ENCODE data around the gene ABCB9. TPM values are rescaled to one million over a fixed set of nuclear protein-coding genes. Genes with fewer than 3 reads are reported as not detected.
A peak's percentile ranks its signal among the peaks of the same experiment; 100 is the strongest.

ABCB9 gene
- total RNA-seq, 1 experiment from 2014 or later = 4.6 TPM

- no peak overlapping the region for H4K8ac ChIP-seq (replicated peaks; ENCODE audit: insufficient read length, low read depth, low read length)
- no peak overlapping the region for H2BK5ac ChIP-seq (ENCODE audit: insufficient read length, low read length)
- no peaks in the 10 kb centered on the region for H3K9me3 Mint-ChIP-seq
- H4K20me1 ChIP-seq (ENCODE audit: control insufficient read depth, insufficient read depth, insufficient read length) = no peaks in the 10 kb centered on the region
- no peaks in the 10 kb centered on the region for H3K79me1 ChIP-seq (ENCODE audit: insufficient read depth, low read depth, low read length, poor library complexity, severe bottlenecking)
- no peak overlapping the region for H4K5ac ChIP-seq (ENCODE audit: insufficient read length, low read depth, low read length)
- no peak overlapping the region for H2BK120ac ChIP-seq (ENCODE audit: low read depth, low read length, poor library complexity, severe bottlenecking)
- no peaks in the 10 kb centered on the region for H3K4me1 ChIP-seq (ENCODE audit: insufficient read depth, low read length)
- peaks cover 23% of the 10 kb centered on the region for H3K27me3 Mint-ChIP-seq (ENCODE audit: low read depth)
- no peak overlapping the region for H3K4me3 Mint-ChIP-seq
- no peak overlapping the region for H3K23ac ChIP-seq (ENCODE audit: insufficient read length, low read depth, low read length)
- no CpG with 5 or more reads among the region's 8 CpGs for WGBS (ENCODE audit: extremely low coverage, insufficient read length, low lambda C conversion rate)
- no peak overlapping the region for H2AK5ac ChIP-seq (ENCODE audit: insufficient read length, low read length)
- H3K36me3 Mint-ChIP-seq (ENCODE audit: insufficient read depth in 1 of 3, low read depth in 3 of 3) = 0 out of 7 replicates have a peak, but pooled peaks cover 0 to 2% (median 0%) of the 10 kb centered on the region in 3 experiments
- H3K18ac ChIP-seq (ENCODE audit: insufficient read length, low read depth, low read length) = no peak overlapping the region
- H4K91ac ChIP-seq (ENCODE audit: insufficient read length, low read depth, low read length) = no peak overlapping the region
- H3K9ac ChIP-seq (ENCODE audit: extremely low read depth, insufficient read length, low read length) = no peak overlapping the region
- no peak overlapping the region for H2BK20ac ChIP-seq (ENCODE audit: low read depth, low read length, poor library complexity, severe bottlenecking)
- peak; percentile 26 for DNase-seq
- no peak overlapping the region for H3K56ac ChIP-seq (ENCODE audit: insufficient read length, low read depth, low read length)
- TF ChIP-seq CTCF (conservative IDR thresholded peaks at IDR 0.05) = no peak
- H3K4me1 Mint-ChIP-seq = peaks cover 5 to 17% of the 10 kb centered on the region in 2 experiments
- H3K14ac ChIP-seq (ENCODE audit: insufficient read depth, low read length) = no peak overlapping the region; the same call in 1 of the 2 replicates
- H3K23me2 ChIP-seq (ENCODE audit: insufficient read length, low read depth, low read length, poor library complexity, severe bottlenecking) = peaks cover 6% of the 10 kb centered on the region
- H2BK12ac ChIP-seq (ENCODE audit: insufficient read length, low read depth, low read length) = no peak overlapping the region
- H3T11ph ChIP-seq (ENCODE audit: low read length) = no peak overlapping the region
- no peak overlapping the region for H3K4me2 ChIP-seq (ENCODE audit: insufficient read depth, insufficient read length, low read length)
- H2AFZ ChIP-seq (ENCODE audit: low read length) = no peak overlapping the region
- no peaks in the 10 kb centered on the region for H3K79me2 ChIP-seq (ENCODE audit: insufficient read depth, low read length)
- H3K4ac ChIP-seq (ENCODE audit: low read depth, low read length) = no peak overlapping the region
- H3K9me3 ChIP-seq (ENCODE audit: control insufficient read depth, low read depth, low read length) = no peaks in the 10 kb centered on the region
- H3K27me3 ChIP-seq (ENCODE audit: insufficient read depth, low read length) = no peaks in the 10 kb centered on the region
- H3K27ac ChIP-seq (ENCODE audit: insufficient read length, low read depth, low read length) = no peak overlapping the region
- H2BK15ac ChIP-seq (ENCODE audit: low read depth, low read length) = no peak overlapping the region
- no peak overlapping the region for H3K27ac Mint-ChIP-seq
Measured at GRCh38 chr12:122963941-122964265, 2.4 kb downstream of the ABCB9 start.
